ENCODE results near the gene SORCS2.

Gene SORCS2

DNA sequence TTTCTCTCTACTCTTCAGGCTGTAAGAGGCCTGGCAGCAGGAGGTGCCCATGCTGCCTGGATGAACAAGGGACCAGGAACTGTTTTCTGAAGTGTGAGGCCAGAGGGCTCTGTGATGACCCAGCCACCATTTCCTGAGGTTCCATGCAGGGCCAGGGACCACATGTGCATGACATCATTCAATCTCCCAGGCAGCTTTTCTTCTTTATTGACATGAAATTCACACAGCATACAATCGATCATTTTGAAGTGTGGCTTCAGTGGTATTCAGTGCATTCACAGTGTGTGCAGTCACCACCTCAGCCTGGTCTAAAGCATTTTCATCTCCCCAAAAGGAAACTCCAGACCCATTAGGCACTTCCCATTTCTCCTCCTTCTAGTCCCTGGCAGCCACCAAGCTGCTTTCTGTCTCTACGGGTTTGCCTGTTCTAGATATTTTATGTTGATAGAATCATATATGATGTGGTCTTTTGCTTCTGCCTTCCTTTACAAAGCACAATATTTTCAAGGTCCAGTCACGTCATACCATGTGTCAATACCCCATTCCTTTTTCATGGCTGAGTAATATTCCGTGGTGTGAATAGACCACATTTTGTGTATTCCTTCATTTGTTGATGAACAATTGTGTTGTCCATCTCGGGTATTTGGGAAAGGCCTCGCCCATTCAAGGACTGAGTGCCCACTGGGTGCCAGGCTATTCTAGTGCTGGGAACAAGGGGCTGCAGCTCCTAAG lies 149.3 kb downstream of the SORCS2 start:
- H3K36me3 ChIP-seq (ENCODE audit: insufficient read depth, low read length): no peaks in the 10 kb centered on the region
- TF ChIP-seq EZH2 (IDR thresholded peaks at IDR 0.05) (no peak), FOXP2 (optimal IDR thresholded peaks at IDR 0.05; ENCODE audit: control extremely low read depth, extremely low read length, insufficient read depth) (no peak), POLR2AphosphoS5 (IDR thresholded peaks at IDR 0.05; ENCODE audit: borderline replicate concordance, low read depth, low read length) (no peak)
- H3K9ac ChIP-seq (ENCODE audit: insufficient read length): no peak overlapping the region
- no peak overlapping the region for H3K27ac ChIP-seq
- H3K9me3 ChIP-seq (ENCODE audit: low read depth, low read length): no peaks in the 10 kb centered on the region
- no peak overlapping the region for H3K4me3 ChIP-seq
- DNase-seq (ENCODE audit: low read depth, low spot score): no peak

DNA sequence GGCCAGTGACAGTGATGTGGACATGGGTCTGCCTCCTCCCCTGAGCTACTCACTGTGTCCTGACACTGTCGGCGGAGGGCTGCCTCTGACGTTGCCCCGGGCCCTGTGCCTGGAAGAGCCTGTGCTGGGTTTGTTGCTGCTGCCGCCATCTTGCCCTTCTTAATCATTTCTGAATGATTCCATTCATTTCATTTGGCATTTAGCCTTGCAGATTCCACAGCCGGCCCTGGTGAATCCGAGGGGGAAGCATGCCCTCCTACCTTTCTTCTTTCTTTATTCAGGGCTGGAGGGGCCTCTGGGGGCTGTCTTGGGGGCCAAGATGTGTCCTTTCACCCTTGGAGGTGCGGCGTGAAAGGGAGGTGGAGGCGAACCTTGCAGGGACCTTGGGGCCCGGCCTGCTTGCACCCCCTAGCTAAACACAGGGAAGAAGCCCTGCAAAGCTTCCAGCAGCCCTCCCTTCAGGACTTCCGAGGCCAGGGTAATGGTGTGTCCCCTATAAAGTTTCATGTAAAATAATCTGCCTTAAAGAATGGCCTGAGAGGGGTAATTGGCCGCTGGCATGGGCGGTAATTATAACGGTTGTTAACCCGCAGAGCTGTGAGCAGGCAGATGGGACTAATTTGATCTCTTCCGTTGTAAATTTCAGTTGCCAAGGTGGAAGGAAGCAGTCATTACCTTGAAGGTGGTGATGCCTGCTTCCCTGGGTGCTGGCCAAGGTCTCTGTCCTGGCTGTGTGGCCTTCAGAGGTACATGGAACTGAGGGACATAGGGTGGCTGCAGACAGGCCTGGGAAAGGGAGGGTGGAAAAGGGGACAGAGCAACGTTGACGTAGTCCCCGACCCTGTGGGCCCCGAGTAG lies 150.1 kb downstream of the SORCS2 start:
- H3K27ac ChIP-seq: no peak overlapping the region
- H3K4me3 ChIP-seq: no peak overlapping the region
- H3K9me3 ChIP-seq (ENCODE audit: low read depth, low read length): no peaks in the 10 kb centered on the region
- no peaks in the 10 kb centered on the region for H3K36me3 ChIP-seq (ENCODE audit: insufficient read depth, low read length)
- DNase-seq (ENCODE audit: low read depth, low spot score): no peak
- no peak overlapping the region for H3K9ac ChIP-seq (ENCODE audit: insufficient read length)
- TF ChIP-seq EZH2 (IDR thresholded peaks at IDR 0.05) (no peak), POLR2AphosphoS5 (IDR thresholded peaks at IDR 0.05; ENCODE audit: borderline replicate concordance, low read depth, low read length) (no peak), FOXP2 (optimal IDR thresholded peaks at IDR 0.05; ENCODE audit: control extremely low read depth, extremely low read length, insufficient read depth) (no peak)

DNA sequence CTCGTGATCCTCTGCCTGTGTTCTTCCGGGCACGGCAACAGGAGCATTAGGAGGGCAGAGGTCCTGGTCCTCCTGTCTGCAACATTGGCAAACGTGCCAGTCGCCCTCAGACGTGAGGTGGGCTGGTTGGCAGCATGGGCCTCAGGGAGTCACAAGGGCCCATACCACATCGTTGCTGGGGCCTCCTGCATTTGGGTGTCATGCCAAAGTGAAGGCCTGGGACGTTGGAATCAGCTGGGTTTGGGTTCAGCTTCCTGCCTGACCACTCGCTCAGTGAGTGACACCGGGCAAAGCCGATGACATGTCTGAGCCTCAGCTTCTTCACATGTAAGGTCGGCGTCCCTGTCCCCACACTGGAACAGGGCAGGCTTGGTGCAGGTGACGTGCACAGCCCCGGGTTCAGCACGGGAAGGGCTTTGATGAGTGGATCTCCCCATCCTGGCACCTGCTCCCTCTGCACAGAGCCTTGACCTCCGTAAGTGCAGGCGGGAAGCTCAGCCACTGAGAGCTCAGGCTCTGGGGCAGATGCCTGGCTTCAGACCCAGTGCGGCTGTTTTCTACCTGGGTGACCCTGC lies 150.8 kb downstream of the SORCS2 start:
- Histone ChIP-seq H3K9ac (ENCODE audit: insufficient read length) (no peak overlapping the region), H3K9me3 (ENCODE audit: low read depth, low read length) (no peaks in the 10 kb centered on the region), H3K4me3 (no peak overlapping the region), H3K27ac (no peak overlapping the region), H3K36me3 (ENCODE audit: insufficient read depth, low read length) (no peaks in the 10 kb centered on the region)
- DNase-seq (ENCODE audit: low read depth, low spot score): no peak
- TF ChIP-seq EZH2 (IDR thresholded peaks at IDR 0.05) (no peak), FOXP2 (optimal IDR thresholded peaks at IDR 0.05; ENCODE audit: control extremely low read depth, extremely low read length, insufficient read depth) (no peak), POLR2AphosphoS5 (IDR thresholded peaks at IDR 0.05; ENCODE audit: borderline replicate concordance, low read depth, low read length) (no peak)

DNA sequence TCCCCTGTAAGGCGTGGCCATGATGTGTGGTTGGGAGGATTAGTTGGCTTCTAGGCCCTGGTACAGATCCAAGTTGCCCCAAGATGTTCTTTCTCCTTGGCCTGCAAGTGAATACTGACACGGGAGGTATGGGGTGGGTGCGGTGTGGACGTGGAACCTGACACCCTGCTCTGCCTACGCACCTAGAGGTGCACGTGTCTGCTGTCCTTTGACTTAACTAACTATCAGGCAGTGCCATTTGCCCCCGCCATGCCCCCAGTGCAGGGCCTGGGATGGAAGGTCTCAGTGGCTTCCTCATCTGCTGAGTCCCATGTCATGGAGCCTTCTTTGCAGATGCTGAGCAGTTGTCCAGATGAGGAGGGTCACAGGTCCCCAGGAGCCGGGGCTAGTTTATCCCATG lies 151.6 kb downstream of the SORCS2 start:
- no peak overlapping the region for H3K9ac ChIP-seq (ENCODE audit: insufficient read length)
- no peak for TF ChIP-seq EZH2 (IDR thresholded peaks at IDR 0.05)
- no peak for TF ChIP-seq POLR2AphosphoS5 (IDR thresholded peaks at IDR 0.05; ENCODE audit: borderline replicate concordance, low read depth, low read length)
- no peak for TF ChIP-seq FOXP2 (optimal IDR thresholded peaks at IDR 0.05; ENCODE audit: control extremely low read depth, extremely low read length, insufficient read depth)
- no peak for DNase-seq (ENCODE audit: low read depth, low spot score)

DNA sequence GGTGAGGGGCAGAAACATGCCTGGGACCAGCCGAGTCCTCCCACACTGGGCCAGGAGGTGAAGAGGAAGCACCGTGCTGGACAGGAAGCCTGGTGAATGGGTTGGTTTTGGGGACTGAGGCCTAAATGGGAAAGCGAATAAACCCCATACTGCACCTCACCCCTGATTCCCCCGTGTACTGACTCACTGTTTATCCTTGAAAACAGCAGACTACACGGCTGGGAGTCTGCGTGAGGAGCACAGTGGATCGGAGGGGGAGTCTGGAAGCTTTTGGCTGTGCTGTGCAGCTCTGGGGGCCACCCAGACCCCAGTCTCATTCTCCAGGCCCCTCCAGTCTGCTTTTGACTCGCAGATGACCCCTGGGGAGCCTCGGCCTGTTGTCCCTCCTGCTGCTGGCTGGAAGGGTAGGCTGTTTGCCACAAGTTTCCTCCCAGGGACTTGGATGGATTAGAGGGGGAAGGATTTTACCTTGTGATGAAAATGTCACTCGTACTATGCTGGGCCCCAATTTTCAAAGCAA lies 152.4 kb downstream of the SORCS2 start:
- no peaks in the 10 kb centered on the region for H3K36me3 ChIP-seq (ENCODE audit: insufficient read depth, low read length)
- H3K9me3 ChIP-seq (ENCODE audit: low read depth, low read length): no peaks in the 10 kb centered on the region
- TF ChIP-seq EZH2 (IDR thresholded peaks at IDR 0.05) (no peak), POLR2AphosphoS5 (IDR thresholded peaks at IDR 0.05; ENCODE audit: borderline replicate concordance, low read depth, low read length) (no peak), FOXP2 (optimal IDR thresholded peaks at IDR 0.05; ENCODE audit: control extremely low read depth, extremely low read length, insufficient read depth) (no peak)
- no peak overlapping the region for H3K9ac ChIP-seq (ENCODE audit: insufficient read length)
- H3K27ac ChIP-seq: no peak overlapping the region
- no peak overlapping the region for H3K4me3 ChIP-seq
- DNase-seq (ENCODE audit: low read depth, low spot score): no peak

More for the DNA sequence above, 151.6 kb downstream of the SORCS2 start:
- no peaks in the 10 kb centered on the region for H3K9me3 ChIP-seq (ENCODE audit: low read depth, low read length)
- H3K4me3 ChIP-seq: no peak overlapping the region
- H3K36me3 ChIP-seq (ENCODE audit: insufficient read depth, low read length): no peaks in the 10 kb centered on the region
- no peak overlapping the region for H3K27ac ChIP-seq

DNA sequence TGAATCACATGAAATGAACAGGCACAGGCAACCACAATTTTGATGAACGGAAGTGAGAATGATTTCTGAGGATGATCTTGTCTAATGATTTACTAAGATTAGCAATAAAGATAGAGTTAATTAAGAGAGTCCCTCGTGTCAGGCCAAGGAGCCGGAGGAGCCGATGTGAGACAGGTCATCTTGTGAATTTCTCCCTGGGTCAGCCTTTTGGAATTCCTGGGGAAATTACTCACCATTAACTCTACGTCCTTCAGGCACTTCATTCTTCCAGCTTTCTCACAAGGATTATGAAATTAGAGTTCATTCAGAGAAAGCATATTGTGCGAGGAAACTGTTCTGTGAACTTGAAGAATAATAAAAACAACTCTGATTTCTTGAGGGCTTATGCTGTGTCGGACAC lies 155.6 kb downstream of the SORCS2 start:
- no peak for DNase-seq (ENCODE audit: low read depth, low spot score)
- no peak overlapping the region for H3K9ac ChIP-seq (ENCODE audit: insufficient read length)
- H3K4me3 ChIP-seq: no peak overlapping the region
- H3K9me3 ChIP-seq (ENCODE audit: low read depth, low read length): no peaks in the 10 kb centered on the region
- TF ChIP-seq EZH2 (IDR thresholded peaks at IDR 0.05) (no peak), FOXP2 (optimal IDR thresholded peaks at IDR 0.05; ENCODE audit: control extremely low read depth, extremely low read length, insufficient read depth) (no peak), POLR2AphosphoS5 (IDR thresholded peaks at IDR 0.05; ENCODE audit: borderline replicate concordance, low read depth, low read length) (no peak)
- no peak overlapping the region for H3K27ac ChIP-seq
- no peaks in the 10 kb centered on the region for H3K36me3 ChIP-seq (ENCODE audit: insufficient read depth, low read length)

DNA sequence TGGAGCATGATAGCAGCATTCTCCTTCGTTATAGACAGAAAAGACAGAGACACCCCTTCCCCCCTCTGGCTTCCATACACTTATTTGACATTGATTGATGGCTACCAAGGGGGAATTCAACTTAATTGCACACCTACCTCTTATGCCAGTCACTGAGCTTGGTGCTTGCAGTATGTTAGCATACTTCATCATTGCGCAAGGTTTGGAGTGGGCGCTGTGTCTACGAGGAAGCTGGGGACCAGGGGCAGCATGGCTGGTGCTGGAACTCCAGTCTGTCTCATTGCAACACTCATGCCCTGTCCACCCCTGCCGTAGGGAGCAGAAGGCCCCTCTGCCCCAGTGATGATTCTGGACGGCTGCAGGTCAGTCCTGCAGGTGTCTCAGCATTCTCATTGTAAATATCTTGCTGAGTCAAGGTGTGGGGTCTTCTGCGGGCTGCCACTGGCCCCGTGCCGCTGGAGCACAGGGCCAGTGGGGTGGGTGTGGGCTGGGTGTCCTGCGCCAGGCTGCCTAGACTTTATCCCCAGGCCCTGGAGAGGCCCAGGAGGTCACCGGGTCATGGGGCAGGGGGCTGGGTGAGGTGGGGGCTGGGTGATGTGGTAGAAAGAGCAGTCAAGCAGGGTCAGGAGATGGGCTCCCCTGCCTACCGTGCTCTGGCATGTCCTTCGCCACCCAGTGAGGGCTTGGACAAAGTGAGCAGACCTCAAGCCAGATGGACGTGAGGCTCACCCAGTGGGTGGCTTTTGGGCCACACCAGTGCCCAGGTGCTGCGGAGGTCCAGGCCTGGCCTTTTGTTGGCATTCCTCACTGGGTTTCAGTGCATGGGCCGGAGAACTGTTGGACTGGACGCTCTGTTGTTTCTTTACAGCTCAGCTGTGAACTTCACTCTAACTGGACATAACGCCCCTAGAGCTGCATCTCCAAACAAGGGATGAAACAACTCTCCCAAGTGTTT lies 156.9 kb downstream of the SORCS2 start:
- no peak overlapping the region for H3K9ac ChIP-seq (ENCODE audit: insufficient read length)
- TF ChIP-seq POLR2AphosphoS5 (IDR thresholded peaks at IDR 0.05; ENCODE audit: borderline replicate concordance, low read depth, low read length) (no peak), FOXP2 (optimal IDR thresholded peaks at IDR 0.05; ENCODE audit: control extremely low read depth, extremely low read length, insufficient read depth) (no peak), EZH2 (IDR thresholded peaks at IDR 0.05) (no peak)
- DNase-seq (ENCODE audit: low read depth, low spot score): no peak
- no peaks in the 10 kb centered on the region for H3K9me3 ChIP-seq (ENCODE audit: low read depth, low read length)
- no peak overlapping the region for H3K4me3 ChIP-seq
- H3K36me3 ChIP-seq (ENCODE audit: insufficient read depth, low read length): no peaks in the 10 kb centered on the region
- H3K27ac ChIP-seq: no peak overlapping the region

All from SK-N-MC (cell line).